Spleen (tissue), 11 donors: Measurements from ENCODE around the gene BPIFB2. TPM values are rescaled to one million over a fixed set of nuclear protein-coding genes. Genes with fewer than 3 reads are reported as not detected.

Experiments
- DNase-seq: peaks from one replicate; pipeline ENCODE4 v3.0.0-alpha.2; 2020
- H3K27ac ChIP-seq, 8 donors: fragments of 200-600 bp; sonication (generic) in 7 of 8; 1 replicate in 4 of 8; 2 replicates in 4 of 8; pipeline versions ENCODE4 v1.5.0 to v1.8.0; 2016 to 2021; ENCODE audit warnings: inconsistent platforms in 4 of 8, mild to moderate bottlenecking in 4 of 8, moderate library complexity in 1 of 8
- H3K27me3 ChIP-seq, 7 donors: fragments of 200-600 bp; sonication (generic) in 6 of 7; replicated peaks in 1 of 7; 1 replicate in 4 of 7; 2 replicates in 3 of 7; pipeline versions ENCODE4 v1.5.0 to v1.8.0; 2016 to 2021; ENCODE audit warnings: inconsistent platforms in 3 of 7, mild to moderate bottlenecking in 1 of 7
- H3K36me3 ChIP-seq, 6 donors: fragments of 200-600 bp; sonication (generic) in 5 of 6; 1 replicate in 4 of 6; 2 replicates in 2 of 6; pipeline versions ENCODE4 v1.5.0 to v1.8.0; 2016 to 2021; ENCODE audit warnings: inconsistent platforms in 2 of 6
- H3K4me1 ChIP-seq, 6 donors: fragments of 200-600 bp; sonication (generic) in 5 of 6; 1 replicate in 3 of 6; 2 replicates in 3 of 6; pipeline versions ENCODE4 v1.5.0 to v1.8.0; 2016 to 2021; ENCODE audit warnings: inconsistent platforms in 3 of 6
- H3K4me3 ChIP-seq, 8 donors: fragments of 200-600 bp; sonication (generic) in 7 of 8; 1 replicate in 4 of 8; 2 replicates in 4 of 8; pipeline versions ENCODE4 v1.5.0 to v1.8.0; 2016 to 2021; ENCODE audit warnings: inconsistent platforms in 4 of 8, mild to moderate bottlenecking in 4 of 8, moderate library complexity in 2 of 8
- H3K9me3 ChIP-seq, 8 donors: fragments of 200-600 bp; sonication (generic) in 7 of 8; 1 replicate in 4 of 8; 2 replicates in 4 of 8; pipeline versions ENCODE4 v1.5.0 to v1.8.0; 2016 to 2021; ENCODE audit warnings: inconsistent platforms in 4 of 8
- CTCF ChIP-seq, 11 experiments: fragments of 200-600 bp in 7 of 11; fragments of 450-650 bp in 4 of 11; sonication (generic) in 4 of 11; IDR thresholded peaks in 8 of 11; conservative IDR thresholded peaks in 3 of 11; 1 replicate in 7 of 11; 2 replicates in 4 of 11; pipeline versions ENCODE4 v1.4.0 to v1.8.0; 2016 to 2021; ENCODE audit warnings: antibody characterized with exemption in 11 of 11, inconsistent platforms in 4 of 11, mild to moderate bottlenecking in 1 of 11
- POLR2A ChIP-seq, 3 donors: fragments of 450-650 bp; IDR thresholded peaks; one replicate each; pipeline ENCODE4 v1.5.1; 2017; ENCODE audit warnings: antibody characterized with exemption in 3 of 3, mild to moderate bottlenecking in 1 of 3
- POLR2AphosphoS5 ChIP-seq, 3 donors: sonication (generic); formaldehyde crosslinking; IDR thresholded peaks; one replicate each; pipeline ENCODE4 v1.5.1; 2017; ENCODE audit warnings: antibody characterized with exemption in 3 of 3
- WGBS, 5 donors: extraction: QIAGEN DNeasy Blood & Tissue Kit in 3 of 5; methylation state at CpG; one replicate each; pipeline versions ENCODE4 v1.1.5 to v1.1.7; 2013 to 2018; 5-methylcytosine and 5-hydroxymethylcytosine counted together
- intact Hi-C: fragments of 100-400 bp; cut with DNase I; formaldehyde crosslinking; loops from one replicate; pipeline ENCODE4 v1.15.0; 2023; ENCODE audit warnings: low total_unique reads
- polyA plus RNA-seq, 3 donors: library from polyadenylated mRNA; stranded (reverse); fragments of 200-250 nt; gene quantifications; one replicate each; pipeline ENCODE4 v1.2.1, GENCODE V29; 2013
- total RNA-seq, 7 donors: library from RNA; depleted of rRNA in 3 of 7; stranded (reverse); fragments of >200 nt in 3 of 7; fragmentation: NEBNext Ultra II Directional in 4 of 7; extraction: Animal tissue kit (Norgen Biotek cat#: 25700) in 4 of 7; gene quantifications; one replicate each; pipeline versions ENCODE4 v1.1.0 to v1.2.1, GENCODE V29; 2016 to 2021
- donor health status: healthy with polysubstance abuse.
- donor health status: DM: no; HTN: no; CAD: no; lungs with moderate emphysema.
- donor health status: DM: no; HTN: no; CAD: no.
- donor health status: Bipolar disorder and iron deficiency.
- donor health status: healthy.
- donor health status: DM: no; HTN: no; CAD: no.
- donor health status: DM: yes; HTN: yes; CAD: no.

Gene BPIFB2
- total and polyA plus RNA-seq, 10 donors = not detected

DNA sequence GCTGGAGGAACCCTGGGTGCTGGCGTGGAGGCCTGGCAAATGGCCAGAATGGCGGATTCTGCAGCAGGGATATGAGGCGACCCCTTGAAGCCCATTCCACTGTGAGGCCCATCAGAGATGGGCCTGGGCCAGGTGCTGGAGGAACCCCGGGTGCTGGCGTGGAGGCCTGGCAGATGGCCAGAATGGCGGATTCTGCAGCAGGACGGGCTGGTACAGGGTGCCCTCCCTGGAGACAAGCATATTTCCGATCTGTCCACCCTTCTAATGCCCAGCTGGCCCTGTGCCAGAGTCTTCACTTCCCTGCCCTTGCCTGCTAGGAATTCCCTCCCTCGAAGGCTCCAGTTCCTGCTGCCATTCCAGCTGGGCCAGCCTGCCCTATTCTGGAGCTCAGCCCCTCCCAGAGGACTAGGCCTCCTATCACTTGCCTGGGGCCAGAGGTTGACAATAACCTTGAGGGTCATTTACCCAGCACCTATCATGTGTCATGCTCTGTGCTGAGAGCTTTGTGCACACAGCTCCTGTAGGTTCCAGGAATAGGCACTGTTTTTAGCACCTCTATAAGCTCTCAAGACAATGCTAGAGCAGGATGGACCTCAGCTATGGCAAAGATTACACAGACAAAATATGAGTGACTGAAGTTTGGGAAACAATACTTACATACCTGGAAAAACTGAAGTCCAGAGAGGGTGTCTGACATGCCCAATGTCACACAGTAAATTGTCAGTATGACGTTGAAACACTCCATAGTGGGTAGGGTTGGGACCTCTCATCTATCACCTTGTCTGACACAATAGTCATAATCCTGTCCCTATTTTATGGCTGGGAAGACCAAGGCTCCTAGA is 24.7 kb upstream of the BPIFB2 start:
- WGBS, 5 donors = 68 to 82% (median 75%) methylated on average over 8 to 10 of the region's 10 CpGs
- Histone ChIP-seq H3K4me3 (no peak overlapping the region), H3K9me3 (no peaks in the 10 kb centered on the region), H3K36me3 (no peaks in the 10 kb centered on the region), H3K4me1 (no peaks in the 10 kb centered on the region), H3K27ac (no peak overlapping the region), H3K27me3 (no peaks in the 10 kb centered on the region)
- TF ChIP-seq CTCF (IDR thresholded peaks at IDR 0.05 in 8 of 11, conservative IDR thresholded peaks at IDR 0.05 in 3 of 11) = no peak
- no peak for TF ChIP-seq POLR2A (IDR thresholded peaks at IDR 0.05)
- no peak for TF ChIP-seq POLR2AphosphoS5 (IDR thresholded peaks at IDR 0.05)
- intact Hi-C loops = no loop called here
- peak; percentile 65 for DNase-seq

DNA sequence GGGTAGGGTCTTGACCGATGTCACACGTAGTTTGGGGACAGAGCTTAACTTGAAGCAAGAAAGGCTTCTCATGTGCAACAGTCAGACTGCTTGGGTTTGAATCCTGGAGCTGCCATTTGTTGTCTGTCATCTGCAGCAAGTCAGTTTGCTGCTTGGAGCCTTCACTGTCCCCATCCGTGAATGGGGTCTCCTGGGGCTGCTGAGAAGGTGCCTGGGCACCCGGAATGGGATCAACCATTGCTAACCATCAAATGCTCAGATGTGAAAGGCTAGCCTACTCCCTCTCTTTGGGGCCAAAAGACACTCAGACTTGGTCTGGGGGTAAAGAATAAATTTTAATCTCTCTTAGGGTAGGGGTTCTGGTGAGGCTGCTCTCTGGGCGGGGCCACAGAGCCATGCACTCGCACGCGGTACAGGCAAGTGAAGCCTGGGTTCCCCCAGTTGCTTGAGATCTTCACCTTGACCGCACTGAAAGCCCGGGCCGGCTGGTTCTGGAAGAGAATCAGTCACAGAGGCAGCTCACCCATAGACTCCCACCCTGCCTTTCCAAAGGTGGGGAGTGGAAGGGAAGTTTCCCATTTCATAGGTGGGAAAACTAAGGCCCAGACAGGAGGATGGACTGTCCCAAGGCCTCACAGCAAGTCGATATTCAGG is 23.9 kb upstream of the BPIFB2 start:
- 88 to 92% (median 90%) methylated on average over 12 of the region's 12 CpGs for WGBS, 5 donors
- Histone ChIP-seq H3K27ac (no peak overlapping the region), H3K4me3 (no peak overlapping the region), H3K9me3 (no peaks in the 10 kb centered on the region), H3K27me3 (no peaks in the 10 kb centered on the region), H3K36me3 (no peaks in the 10 kb centered on the region), H3K4me1 (no peaks in the 10 kb centered on the region)
- TF ChIP-seq POLR2AphosphoS5 (IDR thresholded peaks at IDR 0.05) (no peak), POLR2A (IDR thresholded peaks at IDR 0.05) (no peak), CTCF (IDR thresholded peaks at IDR 0.05 in 8 of 11, conservative IDR thresholded peaks at IDR 0.05 in 3 of 11) (no peak)
- peak; percentile 58 for DNase-seq
- intact Hi-C loops = no loop called here

DNA sequence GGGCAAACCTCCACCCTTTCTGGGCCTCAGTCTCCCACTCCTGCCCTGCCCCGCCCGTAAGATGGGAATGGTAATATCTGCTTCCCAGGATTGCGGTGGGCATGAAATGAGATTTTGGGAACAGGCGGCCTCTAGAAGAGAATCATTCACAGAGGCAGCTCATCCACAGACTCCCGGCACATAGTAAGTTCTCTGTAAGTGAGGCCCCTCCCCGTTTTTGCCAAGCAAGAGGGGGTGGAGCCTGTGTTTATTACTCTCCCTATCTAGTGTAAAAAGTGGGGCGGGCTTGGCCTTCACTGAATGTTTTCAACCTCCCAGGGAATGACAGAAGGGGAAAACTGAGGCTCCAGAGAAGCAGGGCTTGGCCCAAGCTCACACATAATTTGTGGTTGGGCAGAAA is 23.3 kb upstream of the BPIFB2 start:
- TF ChIP-seq POLR2AphosphoS5 (IDR thresholded peaks at IDR 0.05) (no peak), CTCF (IDR thresholded peaks at IDR 0.05 in 8 of 11, conservative IDR thresholded peaks at IDR 0.05 in 3 of 11) (no peak), POLR2A (IDR thresholded peaks at IDR 0.05) (no peak)
- Histone ChIP-seq H3K9me3 (no peaks in the 10 kb centered on the region), H3K4me1 (no peaks in the 10 kb centered on the region), H3K36me3 (no peaks in the 10 kb centered on the region), H3K4me3 (no peak overlapping the region), H3K27ac (no peak overlapping the region), H3K27me3 (no peaks in the 10 kb centered on the region)
- intact Hi-C loops = no loop called here
- 77 to 83% (median 81%) methylated on average over 7 of the region's 7 CpGs for WGBS, 5 donors
- DNase-seq = peak; percentile 34
